Measurements from ENCODE around the gene TBXAS1.

GRCh38 chr7:140027858-140028257, 198.8 kb downstream of the TBXAS1 start:
- TF ChIP-seq CTCF (IDR thresholded peaks at IDR 0.05) (no peak), POLR2A (IDR thresholded peaks at IDR 0.05) (no peak)
